A549 (cell line): ENCODE results near the gene ANK2. TPM values are rescaled to one million over a fixed set of nuclear protein-coding genes. Genes with fewer than 3 reads are reported as not detected.

ENCODE experiments used
- ATAC-seq, 2 experiments: fragments of 200-7000 bp in 1 of 2; fragments of >200 bp in 1 of 2; cut with Nextera tagmentation in 1 of 2; cut with Tn5 transposase in 1 of 2; 3 replicates each; pipeline versions ENCODE4 v1.8.0 to v1.9.1; 2018 to 2020; ENCODE audit warnings: mild to moderate bottlenecking in 1 of 2, moderate library complexity in 1 of 2
- CTCF ChIA-PET: fragments of 300-600 bp; sonication (Branson Sonifier 250); formaldehyde crosslinking; extraction: SDS; loops from one replicate; lab custom pipeline; 2021; ENCODE audit warnings: antibody characterized with exemption, inconsistent platforms; lab: Yijun Ruan, JAX
- POLR2A ChIA-PET: fragments of 350-600 bp; formaldehyde crosslinking; extraction: SDS; loops from one replicate; lab custom pipeline; 2021; ENCODE audit warnings: antibody characterized with exemption, inconsistent platforms; lab: Yijun Ruan, JAX
- DNase-seq, 2 experiments: peaks; one replicate each; pipeline versions ENCODE4 v3.0.0 to v3.0.0-alpha.2; 2011 to 2016; ENCODE audit warnings: low read depth in 1 of 2, low spot score in 1 of 2
- FAIRE-seq: peaks from 2 replicates; lab custom pipeline; 2011; peaks lifted over from hg19 to GRCh38; lab: Jason Lieb, UNC
- H3K27ac ChIP-seq, 2 experiments: fragments of >200 bp; sonication (Bioruptor Twin); formaldehyde crosslinking; 3 replicates each; pipeline ENCODE4 v1.5.1; 2016 to 2017
- H3K4me1 ChIP-seq: fragments of >200 bp; sonication (Bioruptor Twin); formaldehyde crosslinking; 3 replicates; pipeline ENCODE4 v1.6.1; 2016
- H3K4me2 ChIP-seq: fragments of >200 bp; sonication (Bioruptor Twin); formaldehyde crosslinking; 3 replicates; pipeline ENCODE4 v1.6.1; 2016
- H3K4me3 ChIP-seq: fragments of >200 bp; sonication (Bioruptor Twin); formaldehyde crosslinking; 3 replicates; pipeline ENCODE4 v1.5.1; 2016
- H3K9me3 ChIP-seq: fragments of >200 bp; sonication (Bioruptor Twin); formaldehyde crosslinking; 3 replicates; pipeline ENCODE4 v1.6.1; 2016
- ATOH8 ChIP-seq: fragments of 250-450 bp; sonication (Bioruptor Pico); IDR thresholded peaks from 2 replicates; pipeline ENCODE4 v1.5.0; 2020; ENCODE audit warnings: low read depth, mild to moderate bottlenecking, moderate library complexity
- BCL3 ChIP-seq: fragments of >200 bp; sonication (Bioruptor Twin); formaldehyde crosslinking; IDR thresholded peaks from 3 replicates; pipeline ENCODE4 v1.6.1; 2016
- BHLHE40 ChIP-seq: IDR thresholded peaks from 2 replicates; pipeline ENCODE4 v1.6.1; 2012; ENCODE audit warnings: low read depth, low read length, inconsistent platforms
- CEBPB ChIP-seq, 2 experiments: fragments of >200 bp in 1 of 2; sonication (Bioruptor Twin) in 1 of 2; formaldehyde crosslinking in 1 of 2; IDR thresholded peaks; 2 replicates each; pipeline ENCODE4 v1.6.1; 2012 to 2016
- CHD2 ChIP-seq: fragments of 150-350 bp; IDR thresholded peaks from 2 replicates; pipeline ENCODE4 v1.6.1; 2014; ENCODE audit warnings: low read length; ENCODE audit not compliant: partially characterized antibody
- CHD4 ChIP-seq: fragments of 200-600 bp; sonication (generic); IDR thresholded peaks from 2 replicates; pipeline ENCODE4 v1.6.1; 2016; ENCODE audit warnings: antibody characterized with exemption, mild to moderate bottlenecking, borderline replicate concordance
- EHMT2 ChIP-seq: fragments of 200-600 bp; sonication (generic); IDR thresholded peaks from 2 replicates; pipeline ENCODE4 v1.6.1; 2016; ENCODE audit warnings: antibody characterized with exemption, low read depth, mild to moderate bottlenecking, moderate library complexity
- EP300 ChIP-seq, 2 experiments: fragments of >200 bp; sonication (Bioruptor Twin); formaldehyde crosslinking; IDR thresholded peaks; 2 replicates in 1 of 2; 3 replicates in 1 of 2; pipeline ENCODE4 v1.6.1; 2016 to 2017
- FOSB ChIP-seq: fragments of 250-450 bp; sonication (Bioruptor Pico); IDR thresholded peaks from 2 replicates; pipeline ENCODE4 v1.5.0; 2020; ENCODE audit warnings: mild to moderate bottlenecking, moderate library complexity
- FOSL2 ChIP-seq, 2 experiments: fragments of 450-650 bp in 1 of 2; fragments of >200 bp in 1 of 2; sonication (Bioruptor Twin) in 1 of 2; formaldehyde crosslinking; IDR thresholded peaks; 2 replicates each; pipeline versions ENCODE4 v1.5.0 to v1.6.1; 2016 to 2020; ENCODE audit warnings: mild to moderate bottlenecking in 1 of 2, moderate library complexity in 1 of 2
- FOXS1 ChIP-seq: fragments of 250-450 bp; sonication (Bioruptor Pico); IDR thresholded peaks from 2 replicates; pipeline ENCODE4 v1.5.0; 2020; ENCODE audit warnings: mild to moderate bottlenecking, moderate library complexity
- GATA3 ChIP-seq: IDR thresholded peaks from 2 replicates; pipeline ENCODE4 v1.6.1; 2012; ENCODE audit warnings: borderline replicate concordance
- HOXB13 ChIP-seq: fragments of 250-450 bp; sonication (Bioruptor Pico); IDR thresholded peaks from 2 replicates; pipeline ENCODE4 v1.5.0; 2020; ENCODE audit warnings: low read depth, mild to moderate bottlenecking, moderate library complexity
- JUNB ChIP-seq: fragments of >200 bp; sonication (Bioruptor Twin); formaldehyde crosslinking; IDR thresholded peaks from 2 replicates; pipeline ENCODE4 v1.6.1; 2016
- KDM1A ChIP-seq: fragments of 200-600 bp; sonication (generic); IDR thresholded peaks from 2 replicates; pipeline ENCODE4 v1.6.1; 2016; ENCODE audit warnings: low read depth, mild to moderate bottlenecking
- KDM5A ChIP-seq: fragments of 200-600 bp; sonication (generic); IDR thresholded peaks from 2 replicates; pipeline ENCODE4 v1.6.1; 2016; ENCODE audit warnings: antibody characterized with exemption, mild to moderate bottlenecking
- MAFK ChIP-seq: fragments of 450-650 bp; IDR thresholded peaks from 2 replicates; pipeline ENCODE4 v1.6.1; 2014; ENCODE audit not compliant: partially characterized antibody
- NR3C1 ChIP-seq: fragments of >200 bp; sonication (Bioruptor Twin); formaldehyde crosslinking; IDR thresholded peaks from 3 replicates; pipeline ENCODE4 v1.6.1; 2017
- PHF8 ChIP-seq: fragments of 200-600 bp; sonication (generic); IDR thresholded peaks from 2 replicates; pipeline ENCODE4 v1.6.1; 2016; ENCODE audit warnings: low read depth, mild to moderate bottlenecking, antibody characterized with exemption, moderate library complexity, borderline replicate concordance
- POLR2AphosphoS2 ChIP-seq: conservative IDR thresholded peaks from 2 replicates; pipeline ENCODE4 v1.6.1; 2012; ENCODE audit warnings: low read length, improper control_type of control experiment, inconsistent platforms
- RAD21 ChIP-seq, 2 experiments: fragments of >200 bp in 1 of 2; sonication (Bioruptor Twin) in 1 of 2; formaldehyde crosslinking in 1 of 2; IDR thresholded peaks in 1 of 2; conservative IDR thresholded peaks in 1 of 2; 2 replicates in 1 of 2; 3 replicates in 1 of 2; pipeline ENCODE4 v1.6.1; 2012 to 2018; ENCODE audit warnings: inconsistent platforms in 1 of 2
- RFX5 ChIP-seq: fragments of 450-650 bp; IDR thresholded peaks from 2 replicates; pipeline ENCODE4 v1.7.1; 2014; ENCODE audit warnings: antibody characterized with exemption, mild to moderate bottlenecking, moderate library complexity
- SMC3 ChIP-seq: fragments of >200 bp; sonication (Bioruptor Twin); formaldehyde crosslinking; IDR thresholded peaks from 3 replicates; pipeline ENCODE4 v1.6.1; 2018; ENCODE audit warnings: inconsistent platforms
- SREBF2 ChIP-seq: fragments of 450-650 bp; IDR thresholded peaks from 2 replicates; pipeline ENCODE4 v1.6.1; 2014; ENCODE audit warnings: mild to moderate bottlenecking, moderate library complexity
- TFCP2L1 ChIP-seq: fragments of 250-450 bp; sonication (Bioruptor Pico); IDR thresholded peaks from 2 replicates; pipeline ENCODE4 v1.5.0; 2021; ENCODE audit warnings: mild to moderate bottlenecking
- ZC3H11A ChIP-seq: fragments of 450-650 bp; IDR thresholded peaks from 2 replicates; pipeline ENCODE4 v1.6.1; 2014; ENCODE audit warnings: antibody characterized with exemption, mild to moderate bottlenecking
- ZFP36 ChIP-seq: fragments of 450-650 bp; IDR thresholded peaks from 2 replicates; pipeline ENCODE4 v1.6.1; 2014; ENCODE audit warnings: borderline replicate concordance; ENCODE audit not compliant: partially characterized antibody
- WGBS: methylation state at CpG from one replicate; pipeline ENCODE4 v1.1.6; 2017; ENCODE audit errors: missing lambda C conversion rate; 5-methylcytosine and 5-hydroxymethylcytosine counted together
- polyA plus RNA-seq, 4 experiments: library from polyadenylated mRNA; depleted of rRNA in 3 of 4; stranded (reverse); fragments of >200 nt; fragmentation: RNase III in 1 of 4; extraction: RNeasy Plus Mini Kit Qiagen cat#74134 plus additional on column Dnase treatment in 1 of 4; gene quantifications; 2 replicates in 3 of 4; 3 replicates in 1 of 4; pipeline ENCODE4 v1.2.3, GENCODE V29; 2011 to 2017
- TF ChIP-seq, protein P1 (sequence below): fragments of >200 bp; sonication (Bioruptor Twin); formaldehyde crosslinking; IDR thresholded peaks from 3 replicates; pipeline ENCODE4 v1.5.1; 2016
- TF ChIP-seq, protein P2 (sequence below): fragments of 450-650 bp; IDR thresholded peaks from 2 replicates; pipeline ENCODE4 v1.6.1; 2014; ENCODE audit warnings: antibody characterized with exemption
- TF ChIP-seq, protein P3 (sequence below): fragments of 150-350 bp; IDR thresholded peaks from 2 replicates; pipeline ENCODE4 v1.6.1; 2014; ENCODE audit warnings: low read depth, mild to moderate bottlenecking, low read length

Gene ANK2
- polyA plus RNA-seq, 2 of the 4 experiments (the other 2 are of a cell fraction) = 1.4 to 3.1 TPM

DNA sequence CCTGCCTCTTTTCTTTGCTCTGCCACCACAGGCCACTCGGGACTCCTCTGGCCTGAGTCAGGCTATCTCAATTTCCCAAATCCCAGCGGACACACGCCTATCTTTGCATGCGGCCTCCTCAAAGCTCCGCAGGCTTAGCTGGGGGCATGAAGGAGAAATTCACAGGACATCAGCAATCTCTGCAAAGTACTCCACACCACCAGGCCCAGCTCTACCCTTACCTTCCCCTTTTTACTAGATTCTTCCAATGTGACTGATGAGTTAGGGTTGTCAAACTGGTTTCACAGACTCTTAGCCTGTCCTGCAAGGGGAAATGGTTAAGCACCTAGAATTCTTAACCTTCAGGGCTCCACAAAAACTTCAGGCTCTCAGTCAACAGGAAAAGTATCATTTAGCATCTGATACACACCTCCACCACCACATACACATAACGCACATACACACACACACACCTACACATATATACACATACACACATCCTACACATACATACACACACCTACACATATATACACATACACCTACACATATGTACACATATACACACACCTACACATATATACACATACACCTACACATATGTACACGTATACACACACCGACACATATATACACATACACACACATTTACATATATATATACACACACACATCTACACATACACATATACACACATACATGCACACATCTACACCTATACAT lies 349.1 kb downstream of the ANK2 start:
- ChIA-PET CTCF (interaction anchor here (1.0 kb wide), 1 partner anchor 554 kb away, joined by 3 read pairs; no protein-coding TSS in a partner anchor), POLR2A (no interaction called here)
- WGBS = 89% methylated on average over 8 of the region's 8 CpGs
- no peak for FAIRE-seq
- no peak overlapping the region for H3K4me3 ChIP-seq
- H3K9me3 ChIP-seq = no peaks in the 10 kb centered on the region
- H3K4me2 ChIP-seq = no peak overlapping the region
- DNase-seq = no peak
- TF ChIP-seq, protein P1, sequence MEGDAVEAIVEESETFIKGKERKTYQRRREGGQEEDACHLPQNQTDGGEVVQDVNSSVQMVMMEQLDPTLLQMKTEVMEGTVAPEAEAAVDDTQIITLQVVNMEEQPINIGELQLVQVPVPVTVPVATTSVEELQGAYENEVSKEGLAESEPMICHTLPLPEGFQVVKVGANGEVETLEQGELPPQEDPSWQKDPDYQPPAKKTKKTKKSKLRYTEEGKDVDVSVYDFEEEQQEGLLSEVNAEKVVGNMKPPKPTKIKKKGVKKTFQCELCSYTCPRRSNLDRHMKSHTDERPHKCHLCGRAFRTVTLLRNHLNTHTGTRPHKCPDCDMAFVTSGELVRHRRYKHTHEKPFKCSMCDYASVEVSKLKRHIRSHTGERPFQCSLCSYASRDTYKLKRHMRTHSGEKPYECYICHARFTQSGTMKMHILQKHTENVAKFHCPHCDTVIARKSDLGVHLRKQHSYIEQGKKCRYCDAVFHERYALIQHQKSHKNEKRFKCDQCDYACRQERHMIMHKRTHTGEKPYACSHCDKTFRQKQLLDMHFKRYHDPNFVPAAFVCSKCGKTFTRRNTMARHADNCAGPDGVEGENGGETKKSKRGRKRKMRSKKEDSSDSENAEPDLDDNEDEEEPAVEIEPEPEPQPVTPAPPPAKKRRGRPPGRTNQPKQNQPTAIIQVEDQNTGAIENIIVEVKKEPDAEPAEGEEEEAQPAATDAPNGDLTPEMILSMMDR = no peak
- TF ChIP-seq SMC3 (no peak), BHLHE40 (no peak), HOXB13 (CRISPR knock-in tag) (no peak), RFX5 (no peak), ZC3H11A (no peak), FOSL2 (IDR thresholded peaks at IDR 0.05) (no peak), FOSL2 (CRISPR knock-in tag; IDR thresholded peaks at IDR 0.05) (no peak), SREBF2 (no peak), EP300 (IDR thresholded peaks at IDR 0.05) (no peak), KDM5A (no peak), BCL3 (no peak), CHD2 (no peak), ZFP36 (no peak), RAD21 (conservative IDR thresholded peaks at IDR 0.05 in 1 of 2, IDR thresholded peaks at IDR 0.05 in 1 of 2) (no peak), PHF8 (no peak)
- TF ChIP-seq, protein P2, sequence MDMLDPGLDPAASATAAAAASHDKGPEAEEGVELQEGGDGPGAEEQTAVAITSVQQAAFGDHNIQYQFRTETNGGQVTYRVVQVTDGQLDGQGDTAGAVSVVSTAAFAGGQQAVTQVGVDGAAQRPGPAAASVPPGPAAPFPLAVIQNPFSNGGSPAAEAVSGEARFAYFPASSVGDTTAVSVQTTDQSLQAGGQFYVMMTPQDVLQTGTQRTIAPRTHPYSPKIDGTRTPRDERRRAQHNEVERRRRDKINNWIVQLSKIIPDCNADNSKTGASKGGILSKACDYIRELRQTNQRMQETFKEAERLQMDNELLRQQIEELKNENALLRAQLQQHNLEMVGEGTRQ = no peak
- TF ChIP-seq, protein P3, sequence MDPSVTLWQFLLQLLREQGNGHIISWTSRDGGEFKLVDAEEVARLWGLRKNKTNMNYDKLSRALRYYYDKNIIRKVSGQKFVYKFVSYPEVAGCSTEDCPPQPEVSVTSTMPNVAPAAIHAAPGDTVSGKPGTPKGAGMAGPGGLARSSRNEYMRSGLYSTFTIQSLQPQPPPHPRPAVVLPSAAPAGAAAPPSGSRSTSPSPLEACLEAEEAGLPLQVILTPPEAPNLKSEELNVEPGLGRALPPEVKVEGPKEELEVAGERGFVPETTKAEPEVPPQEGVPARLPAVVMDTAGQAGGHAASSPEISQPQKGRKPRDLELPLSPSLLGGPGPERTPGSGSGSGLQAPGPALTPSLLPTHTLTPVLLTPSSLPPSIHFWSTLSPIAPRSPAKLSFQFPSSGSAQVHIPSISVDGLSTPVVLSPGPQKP = no peak
- no peak for ATAC-seq
- H3K4me1 ChIP-seq = no peaks in the 10 kb centered on the region
- H3K27ac ChIP-seq = no peak overlapping the region

DNA sequence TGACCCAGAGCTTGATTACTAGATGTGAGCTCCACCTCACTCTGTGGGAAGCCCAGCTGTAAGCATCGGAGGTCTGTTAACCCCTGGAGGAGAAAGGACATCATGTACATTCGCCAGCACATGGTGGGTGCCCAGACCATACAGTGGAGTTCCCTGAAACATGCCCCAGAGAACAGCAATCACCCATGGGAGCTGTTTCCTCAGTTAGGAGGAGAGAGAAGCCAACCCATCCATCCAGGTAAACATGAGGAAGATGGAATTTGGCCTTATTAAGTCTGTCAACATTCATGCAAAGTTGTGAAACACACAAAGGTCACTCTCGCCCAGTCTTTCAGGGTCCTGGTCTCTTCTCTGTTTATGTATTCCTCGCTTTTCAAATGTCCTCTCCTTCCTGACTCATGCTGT lies 354.7 kb downstream of the ANK2 start:
- no peak for TF ChIP-seq CHD4
- no peak for TF ChIP-seq GATA3
- no peak for TF ChIP-seq MAFK
- TF ChIP-seq ZC3H11A = no peak
- TF ChIP-seq RFX5 = no peak
- no peak for TF ChIP-seq TFCP2L1 (CRISPR knock-in tag)
- no peak for TF ChIP-seq POLR2AphosphoS2
- TF ChIP-seq ATOH8 (CRISPR knock-in tag) = no peak
- TF ChIP-seq CEBPB (IDR thresholded peaks at IDR 0.05) = no peak
- TF ChIP-seq CHD2 = no peak
- no peak for TF ChIP-seq JUNB
- no peak for TF ChIP-seq EHMT2
- TF ChIP-seq FOXS1 (CRISPR knock-in tag) = no peak
- no peak for TF ChIP-seq NR3C1
- no peak for TF ChIP-seq FOSB (CRISPR knock-in tag)
- TF ChIP-seq KDM1A = no peak
- TF ChIP-seq, protein P2 = no peak
- TF ChIP-seq ZFP36 = no peak
- Histone ChIP-seq H3K27ac (no peak overlapping the region), H3K4me3 (no peak overlapping the region), H3K9me3 (no peaks in the 10 kb centered on the region), H3K4me2 (no peak overlapping the region), H3K4me1 (no peaks in the 10 kb centered on the region)
- FAIRE-seq (no peak), ATAC-seq (no peak), DNase-seq (no peak)
- ChIA-PET POLR2A (no interaction called here), CTCF (interaction anchor here (1.1 kb wide), 1 partner anchor 143 kb away, joined by 3 read pairs; no protein-coding TSS in a partner anchor)
- whole genome bisulfite sequencing = 80% methylated on average over 4 of the region's 4 CpGs
